ENCODE measurements around the gene GRAMD2A. TPM values are rescaled to one million over a fixed set of nuclear protein-coding genes. Genes with fewer than 3 reads are reported as not detected.

GRAMD2A gene
- total RNA-seq, 1 experiment from 2014 or later: 1.3 TPM

- no peaks in the 10 kb centered on the region; the same call in 1 of the 2 replicates for H3K4me1 ChIP-seq (ENCODE audit: insufficient read depth, low read length)
- no peak overlapping the region for H3K27ac ChIP-seq (ENCODE audit: insufficient read length, low read depth, low read length)
- no peak overlapping the region for H3K4ac ChIP-seq (ENCODE audit: low read depth, low read length)
- WGBS (ENCODE audit: extremely low coverage, insufficient read length, low lambda C conversion rate): no CpG with 5 or more reads among the region's 6 CpGs
- H4K5ac ChIP-seq (ENCODE audit: insufficient read length, low read depth, low read length): no peak overlapping the region
- H3K23ac ChIP-seq (ENCODE audit: insufficient read length, low read depth, low read length): no peak overlapping the region
- H3K79me1 ChIP-seq (ENCODE audit: insufficient read depth, low read depth, low read length, poor library complexity, severe bottlenecking): no peaks in the 10 kb centered on the region
- Mint-ChIP-seq H3K4me1 (peaks cover 10 to 12% of the 10 kb centered on the region in 2 experiments), H3K27ac (no peak overlapping the region), H3K4me3 (no peak overlapping the region), H3K27me3 (ENCODE audit: low read depth) (no peaks in the 10 kb centered on the region; the same call in 1 of the 2 replicates), H3K9me3 (no peaks in the 10 kb centered on the region; a peak in 1 of 5 replicates), H3K36me3 (ENCODE audit: insufficient read depth in 1 of 3, low read depth in 3 of 3) (no peaks in the 10 kb centered on the region)
- no peak overlapping the region for H2BK12ac ChIP-seq (ENCODE audit: insufficient read length, low read depth, low read length)
- DNase-seq: no peak
- H2BK5ac ChIP-seq (ENCODE audit: insufficient read length, low read length): no peak overlapping the region
- TF ChIP-seq CTCF (conservative IDR thresholded peaks at IDR 0.05): no peak
- H2AK5ac ChIP-seq (ENCODE audit: insufficient read length, low read length): no peak overlapping the region
- no peaks in the 10 kb centered on the region for H3K23me2 ChIP-seq (ENCODE audit: insufficient read length, low read depth, low read length, poor library complexity, severe bottlenecking)
- no peak overlapping the region for H4K8ac ChIP-seq (replicated peaks; ENCODE audit: insufficient read length, low read depth, low read length)
- no peak overlapping the region for H3K18ac ChIP-seq (ENCODE audit: insufficient read length, low read depth, low read length)
- H3K27me3 ChIP-seq (ENCODE audit: insufficient read depth, low read length): no peaks in the 10 kb centered on the region
- H2BK20ac ChIP-seq (ENCODE audit: low read depth, low read length, poor library complexity, severe bottlenecking): no peak overlapping the region
- no peak overlapping the region; the same call in 1 of the 2 replicates for H3K14ac ChIP-seq (ENCODE audit: insufficient read depth, low read length)
- H4K91ac ChIP-seq (ENCODE audit: insufficient read length, low read depth, low read length): no peak overlapping the region
- no peak overlapping the region for H2BK15ac ChIP-seq (ENCODE audit: low read depth, low read length)
- no peaks in the 10 kb centered on the region for H3K79me2 ChIP-seq (ENCODE audit: insufficient read depth, low read length)
- no peak overlapping the region for H2BK120ac ChIP-seq (ENCODE audit: low read depth, low read length, poor library complexity, severe bottlenecking)
- no peaks in the 10 kb centered on the region for H3K9me3 ChIP-seq (ENCODE audit: control insufficient read depth, low read depth, low read length)
- no peak overlapping the region for H3T11ph ChIP-seq (ENCODE audit: low read length)
- no peak overlapping the region for H2AFZ ChIP-seq (ENCODE audit: low read length)
- H4K20me1 ChIP-seq (ENCODE audit: control insufficient read depth, insufficient read depth, insufficient read length): no peaks in the 10 kb centered on the region
- no peak overlapping the region for H3K56ac ChIP-seq (ENCODE audit: insufficient read length, low read depth, low read length)
- no peak overlapping the region for H3K9ac ChIP-seq (ENCODE audit: extremely low read depth, insufficient read length, low read length)
- H3K4me2 ChIP-seq (ENCODE audit: insufficient read depth, insufficient read length, low read length): no peak overlapping the region
These were observed 30.1 kb downstream of the GRAMD2A start for GRCh38 chr15:72167445-72167844.
